SU-DHL-6 (cell line): ENCODE data around the gene SRXN1.

Source experiments
- H2AFZ ChIP-seq: fragments of 200-600 bp; sonication (generic); 2 replicates; pipeline ENCODE4 v1.6.1; 2014; ENCODE audit warnings: low read depth, mild to moderate bottlenecking, moderate library complexity, mixed read lengths, antibody characterized with exemption, low read length; ENCODE audit not compliant: severe bottlenecking
- H3F3A ChIP-seq: fragments of 200-600 bp; shearing (Covaris generic); 2 replicates; pipeline ENCODE4 v1.6.0; 2016; ENCODE audit warnings: antibody characterized with exemption, mild to moderate bottlenecking; ENCODE audit not compliant: insufficient read depth
- H3K27ac ChIP-seq: fragments of 200-600 bp; sonication (generic); 2 replicates; pipeline ENCODE4 v1.5.1; 2016; ENCODE audit warnings: low read depth, mild to moderate bottlenecking, low read length, moderate library complexity, mixed read lengths
- H3K27me3 ChIP-seq: fragments of 200-600 bp; sonication (generic), shearing (Covaris generic); 2 replicates; pipeline ENCODE4 v1.6.0; 2014; ENCODE audit warnings: mild to moderate bottlenecking, low read length
- H3K36me3 ChIP-seq: fragments of 200-600 bp; sonication (generic); 2 replicates; pipeline ENCODE4 v1.6.1; 2014; ENCODE audit warnings: mild to moderate bottlenecking, low read length, mixed read lengths
- H3K4me2 ChIP-seq: fragments of 300-600, 200-600 bp; shearing (Covaris generic), sonication (generic); 2 replicates; pipeline ENCODE4 v1.6.0; 2014; ENCODE audit warnings: low read length, low read depth, mild to moderate bottlenecking; ENCODE audit not compliant: poor library complexity, severe bottlenecking
- H3K4me3 ChIP-seq: fragments of 200-600 bp; sonication (generic); 2 replicates; pipeline ENCODE4 v1.5.1; 2014; ENCODE audit warnings: antibody characterized with exemption, low read length, mild to moderate bottlenecking, mixed read lengths; ENCODE audit not compliant: insufficient read depth, poor library complexity, severe bottlenecking
- H3K79me2 ChIP-seq: fragments of 200-600 bp; sonication (generic); 2 replicates; pipeline ENCODE4 v1.6.1; 2014; ENCODE audit warnings: mild to moderate bottlenecking, low read length, moderate library complexity; ENCODE audit not compliant: insufficient read depth
- H3K9ac ChIP-seq: fragments of 200-600 bp; sonication (generic); 2 replicates; pipeline ENCODE4 v1.7.0; 2014; ENCODE audit warnings: mild to moderate bottlenecking, low read length
- H3K9me2 ChIP-seq: fragments of 200-600 bp; sonication (generic); replicated peaks from 2 replicates; pipeline ENCODE4 v1.6.1; 2014; ENCODE audit warnings: low read length; ENCODE audit not compliant: insufficient read depth
- H3K9me3 ChIP-seq: fragments of 200-600 bp; sonication (generic); 2 replicates; pipeline ENCODE4 v1.6.1; 2014; ENCODE audit warnings: low read length, mixed read lengths; ENCODE audit not compliant: insufficient read depth
- H4K20me1 ChIP-seq: fragments of 200-600 bp; sonication (generic); 2 replicates; pipeline ENCODE4 v1.6.1; 2014; ENCODE audit warnings: low read depth, mild to moderate bottlenecking, antibody characterized with exemption, low read length, moderate library complexity, mixed read lengths
- CTCF ChIP-seq: fragments of 200-600 bp; sonication (generic); IDR thresholded peaks from one replicate; pipeline ENCODE4 v1.5.1; 2017; ENCODE audit warnings: antibody characterized with exemption, mild to moderate bottlenecking, low read length, moderate library complexity; ENCODE audit not compliant: insufficient read depth, poor library complexity, severe bottlenecking
- EZH2phosphoT487 ChIP-seq: fragments of 200-600 bp; sonication (generic), shearing (Covaris generic); conservative IDR thresholded peaks from 2 replicates; pipeline ENCODE4 v1.6.1; 2018; ENCODE audit warnings: mild to moderate bottlenecking, antibody characterized with exemption, low read length, moderate library complexity, mixed read lengths

Gene SRXN1

DNA sequence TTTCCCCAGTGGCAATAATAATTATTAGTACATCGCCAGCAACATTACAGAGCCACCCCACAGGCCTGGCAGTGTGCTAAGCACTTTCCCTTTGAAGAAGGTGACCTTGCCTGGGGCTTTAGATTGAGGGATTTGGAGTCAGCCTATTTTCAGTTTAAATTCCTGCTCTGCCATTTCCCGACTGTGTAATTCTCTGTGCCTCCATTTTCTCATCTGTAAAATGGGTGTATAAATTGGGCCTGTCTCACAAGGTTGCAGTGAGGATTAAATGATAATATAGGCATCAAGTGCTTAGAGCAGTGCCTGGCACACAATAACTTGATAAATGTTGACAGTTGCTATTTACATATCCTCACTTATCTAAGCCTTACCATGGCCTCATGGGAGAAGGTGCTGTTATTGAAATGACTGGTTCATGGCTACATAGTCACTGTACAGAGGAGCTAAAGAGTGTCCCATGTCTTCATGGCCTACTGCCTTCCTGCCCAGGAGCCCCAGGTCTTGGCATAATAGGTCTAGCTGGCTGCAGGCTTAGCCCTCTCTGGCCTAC is 27.7 kb upstream of the SRXN1 start:
- Histone ChIP-seq H3K4me2 (no peak overlapping the region), H3F3A (no peaks in the 10 kb centered on the region), H3K27ac (no peak overlapping the region), H4K20me1 (no peaks in the 10 kb centered on the region), H3K27me3 (no peaks in the 10 kb centered on the region), H3K36me3 (no peaks in the 10 kb centered on the region), H3K9me2 (no peaks in the 10 kb centered on the region), H3K9me3 (no peaks in the 10 kb centered on the region), H2AFZ (no peak overlapping the region), H3K9ac (no peak overlapping the region), H3K4me3 (no peak overlapping the region), H3K79me2 (no peaks in the 10 kb centered on the region)
- no peak for TF ChIP-seq EZH2phosphoT487
- no peak for TF ChIP-seq CTCF

GRCh38 chr20:677957-678356 is 25.0 kb upstream of the SRXN1 start:
- no peak overlapping the region for H3K4me2 ChIP-seq
- H3K27ac ChIP-seq: no peak overlapping the region
- TF ChIP-seq EZH2phosphoT487 (no peak), CTCF (no peak)
- no peaks in the 10 kb centered on the region for H3K79me2 ChIP-seq
- H3K9me3 ChIP-seq: no peaks in the 10 kb centered on the region
- no peaks in the 10 kb centered on the region for H4K20me1 ChIP-seq
- H3K36me3 ChIP-seq: no peaks in the 10 kb centered on the region
- H2AFZ ChIP-seq: no peak overlapping the region
- no peaks in the 10 kb centered on the region for H3K9me2 ChIP-seq
- H3K27me3 ChIP-seq: no peaks in the 10 kb centered on the region
- H3K9ac ChIP-seq: no peak overlapping the region
- H3F3A ChIP-seq: no peaks in the 10 kb centered on the region
- no peak overlapping the region for H3K4me3 ChIP-seq

GRCh38 chr20:676967-677366 is 24.0 kb upstream of the SRXN1 start:
- Histone ChIP-seq H3K36me3 (no peaks in the 10 kb centered on the region), H3K27ac (no peak overlapping the region), H3K9me2 (no peaks in the 10 kb centered on the region), H3K4me3 (no peak overlapping the region), H4K20me1 (no peaks in the 10 kb centered on the region), H3K9ac (no peak overlapping the region), H3F3A (no peaks in the 10 kb centered on the region), H3K27me3 (no peaks in the 10 kb centered on the region), H3K9me3 (no peaks in the 10 kb centered on the region), H2AFZ (no peak overlapping the region), H3K79me2 (no peaks in the 10 kb centered on the region), H3K4me2 (no peak overlapping the region)
- TF ChIP-seq EZH2phosphoT487 (no peak), CTCF (no peak)
